ENCODE data around the gene NDUFA11.
"Not testable (repeated sequence)": the region's sequence is repeated elsewhere in the genome, so short reads cannot be mapped to it uniquely, and the experiment has no call there.

Gene NDUFA11

DNA sequence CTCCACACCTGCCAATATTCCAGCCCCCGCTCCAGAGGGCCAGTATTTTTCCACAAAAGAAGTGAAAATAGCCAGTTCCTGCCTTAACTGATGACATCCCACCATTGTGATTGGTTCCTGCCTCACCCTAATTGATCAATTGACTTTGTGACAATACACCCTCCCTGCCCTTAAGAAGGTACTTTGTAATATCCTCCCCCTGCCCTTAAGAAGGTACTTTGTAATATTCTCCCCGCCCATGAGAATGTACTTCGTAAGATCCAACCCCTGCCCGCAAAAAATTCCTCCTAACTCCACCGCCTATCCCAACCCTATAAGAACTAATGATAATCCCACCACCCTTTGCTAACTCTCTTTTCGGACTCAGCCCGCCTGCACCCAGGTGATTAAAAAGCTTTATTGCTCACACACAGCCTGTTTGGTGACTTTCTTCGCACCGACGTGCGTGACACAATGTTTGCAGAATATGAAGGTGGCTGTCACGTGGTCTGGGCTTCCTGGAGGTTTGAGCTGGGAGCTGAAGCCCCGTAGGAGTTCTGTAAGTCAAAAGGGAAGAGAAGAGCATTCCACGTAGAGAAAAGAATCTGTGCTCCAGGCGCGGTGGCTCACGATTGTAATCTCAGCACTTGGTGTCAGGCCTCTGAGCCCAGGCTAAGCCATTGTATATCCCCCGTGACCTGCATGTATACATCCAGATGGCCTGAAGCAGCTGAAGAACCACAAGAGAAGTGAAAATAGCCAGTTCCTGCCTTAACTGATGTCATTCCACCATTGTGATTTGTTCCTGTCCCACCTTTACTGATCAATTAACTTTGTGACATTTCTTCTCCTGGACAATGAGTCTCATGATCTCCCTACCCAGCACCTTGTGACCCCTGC lies 46.1 kb downstream of the NDUFA11 start:
- no peak for DNase-seq (ENCODE audit: low read depth)
- H3K4me3 ChIP-seq (ENCODE audit: low read depth, low read length): no peak overlapping the region
- TF ChIP-seq, protein P1, sequence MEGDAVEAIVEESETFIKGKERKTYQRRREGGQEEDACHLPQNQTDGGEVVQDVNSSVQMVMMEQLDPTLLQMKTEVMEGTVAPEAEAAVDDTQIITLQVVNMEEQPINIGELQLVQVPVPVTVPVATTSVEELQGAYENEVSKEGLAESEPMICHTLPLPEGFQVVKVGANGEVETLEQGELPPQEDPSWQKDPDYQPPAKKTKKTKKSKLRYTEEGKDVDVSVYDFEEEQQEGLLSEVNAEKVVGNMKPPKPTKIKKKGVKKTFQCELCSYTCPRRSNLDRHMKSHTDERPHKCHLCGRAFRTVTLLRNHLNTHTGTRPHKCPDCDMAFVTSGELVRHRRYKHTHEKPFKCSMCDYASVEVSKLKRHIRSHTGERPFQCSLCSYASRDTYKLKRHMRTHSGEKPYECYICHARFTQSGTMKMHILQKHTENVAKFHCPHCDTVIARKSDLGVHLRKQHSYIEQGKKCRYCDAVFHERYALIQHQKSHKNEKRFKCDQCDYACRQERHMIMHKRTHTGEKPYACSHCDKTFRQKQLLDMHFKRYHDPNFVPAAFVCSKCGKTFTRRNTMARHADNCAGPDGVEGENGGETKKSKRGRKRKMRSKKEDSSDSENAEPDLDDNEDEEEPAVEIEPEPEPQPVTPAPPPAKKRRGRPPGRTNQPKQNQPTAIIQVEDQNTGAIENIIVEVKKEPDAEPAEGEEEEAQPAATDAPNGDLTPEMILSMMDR (IDR thresholded peaks at IDR 0.05; ENCODE audit: low read depth, low read length, missing control alignments): no peak

DNA sequence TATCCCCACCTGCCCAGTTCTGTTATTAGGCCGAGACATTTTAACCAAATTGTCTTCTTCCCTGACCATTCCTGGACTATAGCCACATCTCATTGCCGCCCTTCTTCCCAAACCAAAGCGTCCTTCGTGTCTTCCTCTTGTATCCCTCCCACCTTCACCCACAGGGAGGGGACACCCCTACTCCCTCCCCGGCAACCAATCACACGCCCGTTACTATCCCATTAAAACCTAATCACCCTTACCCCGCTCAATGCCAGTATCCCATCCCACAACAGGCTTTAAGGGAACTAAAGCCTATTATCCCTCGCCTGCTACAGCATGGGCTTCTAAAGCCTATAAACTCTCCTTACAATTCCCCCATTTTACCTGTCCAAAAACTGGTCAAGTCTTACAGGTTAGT lies 48.4 kb downstream of the NDUFA11 start:
- H3K4me3 ChIP-seq (ENCODE audit: low read depth, low read length): not testable (repeated sequence)

DNA sequence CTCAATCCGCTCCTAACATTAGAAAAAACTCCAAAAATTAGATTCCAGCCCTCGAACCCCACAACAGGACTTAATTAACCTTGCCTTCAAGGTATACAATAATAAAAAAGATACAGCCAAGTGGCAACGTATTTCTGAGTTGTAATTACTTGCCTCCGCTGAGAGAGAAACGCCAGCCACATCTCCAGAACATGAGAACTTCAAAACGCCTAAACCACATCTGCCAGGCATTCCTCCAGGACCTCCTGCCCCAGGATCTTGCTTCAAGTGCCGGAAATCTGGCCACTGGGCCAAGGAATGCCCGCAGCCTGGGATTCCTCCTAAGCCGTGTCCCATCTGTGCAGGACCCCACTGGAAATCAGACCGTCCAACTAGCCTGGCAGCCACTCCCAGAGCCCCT lies 49.5 kb downstream of the NDUFA11 start:
- not testable (repeated sequence) for DNase-seq (ENCODE audit: low read depth); H3K4me3 ChIP-seq (ENCODE audit: low read depth, low read length)

More for the DNA sequence above, 48.4 kb downstream of the NDUFA11 start:
- DNase-seq (ENCODE audit: low read depth): not testable (repeated sequence)

GRCh38 chr19:5851302-5851701 lies 52.3 kb downstream of the NDUFA11 start, which contains the start of gene FUT3:
Gene FUT3 (minus strand): TSS chr19:5851449.
- H3K4me3 ChIP-seq (ENCODE audit: low read depth, low read length): no peak within 1 kb of the TSS
- DNase-seq (ENCODE audit: low read depth): no peak
- TF ChIP-seq, protein P1 (IDR thresholded peaks at IDR 0.05; ENCODE audit: low read depth, low read length, missing control alignments): no peak

- no peak for DNase-seq (ENCODE audit: low read depth)
- no peak overlapping the region for H3K4me3 ChIP-seq (ENCODE audit: low read depth, low read length)
- TF ChIP-seq, protein P1 (IDR thresholded peaks at IDR 0.05; ENCODE audit: low read depth, low read length, missing control alignments): no peak
These were observed 52.8 kb downstream of the NDUFA11 start for GRCh38 chr19:5850743-5851293.

DNA sequence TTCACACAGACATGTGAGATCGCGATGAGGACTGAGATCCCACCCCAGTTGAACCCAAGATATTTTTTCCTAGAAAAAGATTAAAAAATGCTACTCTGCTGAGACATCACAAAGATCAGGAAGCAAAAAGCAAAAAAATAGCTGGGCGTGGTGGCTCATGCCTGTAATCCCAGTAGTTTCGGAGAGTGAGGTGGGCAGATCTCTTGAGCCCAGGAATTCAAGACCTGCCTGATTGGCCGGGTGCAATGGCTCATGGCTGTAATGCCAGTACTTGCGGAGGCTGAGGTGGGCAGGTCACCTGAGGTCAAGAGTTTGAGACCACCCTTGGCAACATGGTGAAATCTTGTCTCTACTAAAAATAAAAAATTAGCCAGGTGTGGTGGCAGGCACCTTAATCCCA lies 53.4 kb downstream of the NDUFA11 start:
- no peak for DNase-seq (ENCODE audit: low read depth)
- TF ChIP-seq, protein P1 (IDR thresholded peaks at IDR 0.05; ENCODE audit: low read depth, low read length, missing control alignments): no peak
- H3K4me3 ChIP-seq (ENCODE audit: low read depth, low read length): no peak overlapping the region

DNA sequence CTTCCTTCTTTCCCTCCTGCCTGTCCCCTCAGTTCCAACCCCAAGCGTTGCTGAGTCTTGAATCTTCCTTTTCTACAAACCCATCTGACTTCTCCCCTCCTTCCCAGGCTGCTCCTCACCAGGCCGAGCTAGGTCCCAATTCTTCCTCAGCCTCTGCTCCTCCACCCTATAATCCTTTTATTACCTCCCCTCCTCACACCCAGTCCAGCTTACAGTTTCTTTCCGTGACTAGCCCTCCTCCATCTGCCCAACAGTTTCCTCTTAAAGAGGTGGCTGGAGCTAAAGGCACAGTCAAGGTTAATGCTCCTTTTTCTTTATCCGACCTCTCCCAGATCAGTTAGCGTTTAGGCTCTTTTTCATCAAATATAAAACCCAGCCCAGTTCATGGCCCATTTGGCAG lies 55.0 kb downstream of the NDUFA11 start:
- H3K4me3 ChIP-seq (ENCODE audit: low read depth, low read length); DNase-seq (ENCODE audit: low read depth): not testable (repeated sequence)

GRCh38 chr19:5847846-5848245 lies 55.7 kb downstream of the NDUFA11 start:
- not testable (repeated sequence) for H3K4me3 ChIP-seq (ENCODE audit: low read depth, low read length); DNase-seq (ENCODE audit: low read depth)

Data from GM12864 (cell line).